Measurements from ENCODE around the gene PARD3.

The PARD3 gene

GRCh38 chr10:34677132-34677531, 138.0 kb downstream of the PARD3 start:
- Histone ChIP-seq H3K36me3 (ENCODE audit: insufficient read depth, low read length) (no peaks in the 10 kb centered on the region), H3K4me3 (ENCODE audit: low read depth in 1 of 2, low read length in 2 of 2) (no peak overlapping the region), H3K9me3 (ENCODE audit: low read length) (no peaks in the 10 kb centered on the region), H3K27ac (ENCODE audit: low read depth, low read length) (no peak overlapping the region), H3K27me3 (ENCODE audit: control insufficient read depth in 1 of 2, insufficient read depth in 2 of 2, low read length in 2 of 2) (no peaks in the 10 kb centered on the region), H3K9ac (ENCODE audit: low read length) (no peak overlapping the region), H3K4me1 (ENCODE audit: insufficient read depth, low read length) (no peaks in the 10 kb centered on the region)

GRCh38 chr10:34674176-34674575, 140.9 kb downstream of the PARD3 start:
- Histone ChIP-seq H3K9me3 (ENCODE audit: low read length) (no peaks in the 10 kb centered on the region), H3K4me1 (ENCODE audit: insufficient read depth, low read length) (no peaks in the 10 kb centered on the region), H3K36me3 (ENCODE audit: insufficient read depth, low read length) (no peaks in the 10 kb centered on the region), H3K4me3 (ENCODE audit: low read depth in 1 of 2, low read length in 2 of 2) (no peak overlapping the region), H3K9ac (ENCODE audit: low read length) (no peak overlapping the region), H3K27ac (ENCODE audit: low read depth, low read length) (no peak overlapping the region), H3K27me3 (ENCODE audit: control insufficient read depth in 1 of 2, insufficient read depth in 2 of 2, low read length in 2 of 2) (no peaks in the 10 kb centered on the region)

- Histone ChIP-seq H3K4me3 (ENCODE audit: low read depth in 1 of 2, low read length in 2 of 2) (no peak overlapping the region), H3K36me3 (ENCODE audit: insufficient read depth, low read length) (no peaks in the 10 kb centered on the region), H3K9ac (ENCODE audit: low read length) (no peak overlapping the region), H3K4me1 (ENCODE audit: insufficient read depth, low read length) (peaks cover 18% of the 10 kb centered on the region), H3K9me3 (ENCODE audit: low read length) (no peaks in the 10 kb centered on the region), H3K27me3 (ENCODE audit: control insufficient read depth in 1 of 2, insufficient read depth in 2 of 2, low read length in 2 of 2) (no peaks in the 10 kb centered on the region), H3K27ac (ENCODE audit: low read depth, low read length) (no peak overlapping the region)
Observed at GRCh38 chr10:34670081-34670480, 145.0 kb downstream of the PARD3 start.

- Histone ChIP-seq H3K4me1 (ENCODE audit: insufficient read depth, low read length) (peaks cover 18% of the 10 kb centered on the region), H3K9me3 (ENCODE audit: low read length) (no peaks in the 10 kb centered on the region), H3K27ac (ENCODE audit: low read depth, low read length) (no peak overlapping the region), H3K9ac (ENCODE audit: low read length) (no peak overlapping the region), H3K4me3 (ENCODE audit: low read depth in 1 of 2, low read length in 2 of 2) (no peak overlapping the region), H3K36me3 (ENCODE audit: insufficient read depth, low read length) (no peaks in the 10 kb centered on the region), H3K27me3 (ENCODE audit: control insufficient read depth in 1 of 2, insufficient read depth in 2 of 2, low read length in 2 of 2) (no peaks in the 10 kb centered on the region)
Observed at GRCh38 chr10:34669079-34669478, 146.0 kb downstream of the PARD3 start.

GRCh38 chr10:34667177-34667576, 147.9 kb downstream of the PARD3 start:
- Histone ChIP-seq H3K4me1 (ENCODE audit: insufficient read depth, low read length) (peaks cover 18% of the 10 kb centered on the region), H3K4me3 (ENCODE audit: low read depth in 1 of 2, low read length in 2 of 2) (no peak overlapping the region), H3K9ac (ENCODE audit: low read length) (no peak overlapping the region), H3K36me3 (ENCODE audit: insufficient read depth, low read length) (no peaks in the 10 kb centered on the region), H3K27me3 (ENCODE audit: control insufficient read depth in 1 of 2, insufficient read depth in 2 of 2, low read length in 2 of 2) (no peaks in the 10 kb centered on the region), H3K9me3 (ENCODE audit: low read length) (no peaks in the 10 kb centered on the region), H3K27ac (ENCODE audit: low read depth, low read length) (no peak overlapping the region)

- no peak overlapping the region for H3K4me3 ChIP-seq (ENCODE audit: low read depth in 1 of 2, low read length in 2 of 2)
- no peaks in the 10 kb centered on the region for H3K36me3 ChIP-seq (ENCODE audit: insufficient read depth, low read length)
- no peak overlapping the region for H3K27ac ChIP-seq (ENCODE audit: low read depth, low read length)
- H3K9me3 ChIP-seq (ENCODE audit: low read length) = no peaks in the 10 kb centered on the region
- no peak overlapping the region for H3K9ac ChIP-seq (ENCODE audit: low read length)
- H3K4me1 ChIP-seq (ENCODE audit: insufficient read depth, low read length) = peaks cover 18% of the 10 kb centered on the region
- H3K27me3 ChIP-seq (ENCODE audit: control insufficient read depth in 1 of 2, insufficient read depth in 2 of 2, low read length in 2 of 2) = no peaks in the 10 kb centered on the region
Observed at GRCh38 chr10:34666008-34666704, 148.9 kb downstream of the PARD3 start.

- no peak overlapping the region for H3K9ac ChIP-seq (ENCODE audit: low read length)
- H3K27ac ChIP-seq (ENCODE audit: low read depth, low read length) = no peak overlapping the region
- no peak overlapping the region for H3K4me3 ChIP-seq (ENCODE audit: low read depth in 1 of 2, low read length in 2 of 2)
- H3K9me3 ChIP-seq (ENCODE audit: low read length) = no peaks in the 10 kb centered on the region
- peaks cover 22% of the 10 kb centered on the region for H3K4me1 ChIP-seq (ENCODE audit: insufficient read depth, low read length)
- no peaks in the 10 kb centered on the region for H3K27me3 ChIP-seq (ENCODE audit: control insufficient read depth in 1 of 2, insufficient read depth in 2 of 2, low read length in 2 of 2)
- H3K36me3 ChIP-seq (ENCODE audit: insufficient read depth, low read length) = no peaks in the 10 kb centered on the region
Observed at GRCh38 chr10:34664706-34665105, 150.4 kb downstream of the PARD3 start.

GRCh38 chr10:34661580-34661979, 153.5 kb downstream of the PARD3 start:
- no peak overlapping the region for H3K27ac ChIP-seq (ENCODE audit: low read depth, low read length)
- no peak overlapping the region for H3K9ac ChIP-seq (ENCODE audit: low read length)
- no peaks in the 10 kb centered on the region for H3K36me3 ChIP-seq (ENCODE audit: insufficient read depth, low read length)
- no peaks in the 10 kb centered on the region for H3K9me3 ChIP-seq (ENCODE audit: low read length)
- H3K27me3 ChIP-seq (ENCODE audit: control insufficient read depth in 1 of 2, insufficient read depth in 2 of 2, low read length in 2 of 2) = no peaks in the 10 kb centered on the region
- no peak overlapping the region for H3K4me3 ChIP-seq (ENCODE audit: low read depth in 1 of 2, low read length in 2 of 2)
- peaks cover 19% of the 10 kb centered on the region for H3K4me1 ChIP-seq (ENCODE audit: insufficient read depth, low read length)

- H3K4me1 ChIP-seq (ENCODE audit: insufficient read depth, low read length) = peaks cover 39% of the 10 kb centered on the region
- no peak overlapping the region for H3K4me3 ChIP-seq (ENCODE audit: low read depth in 1 of 2, low read length in 2 of 2)
- no peaks in the 10 kb centered on the region for H3K36me3 ChIP-seq (ENCODE audit: insufficient read depth, low read length)
- H3K27ac ChIP-seq (ENCODE audit: low read depth, low read length) = no peak overlapping the region
- no peak overlapping the region for H3K9ac ChIP-seq (ENCODE audit: low read length)
- H3K27me3 ChIP-seq (ENCODE audit: control insufficient read depth in 1 of 2, insufficient read depth in 2 of 2, low read length in 2 of 2) = no peaks in the 10 kb centered on the region
- no peaks in the 10 kb centered on the region for H3K9me3 ChIP-seq (ENCODE audit: low read length)
Observed at GRCh38 chr10:34658934-34659333, 156.2 kb downstream of the PARD3 start.

GRCh38 chr10:34656661-34657060, 158.4 kb downstream of the PARD3 start:
- peaks cover 55% of the 10 kb centered on the region for H3K4me1 ChIP-seq (ENCODE audit: insufficient read depth, low read length)
- no peak overlapping the region for H3K4me3 ChIP-seq (ENCODE audit: low read depth in 1 of 2, low read length in 2 of 2)
- no peaks in the 10 kb centered on the region for H3K27me3 ChIP-seq (ENCODE audit: control insufficient read depth in 1 of 2, insufficient read depth in 2 of 2, low read length in 2 of 2)
- H3K9ac ChIP-seq (ENCODE audit: low read length) = no peak overlapping the region
- no peaks in the 10 kb centered on the region for H3K9me3 ChIP-seq (ENCODE audit: low read length)
- no peak overlapping the region for H3K27ac ChIP-seq (ENCODE audit: low read depth, low read length)
- no peaks in the 10 kb centered on the region for H3K36me3 ChIP-seq (ENCODE audit: insufficient read depth, low read length)

- Histone ChIP-seq H3K9ac (ENCODE audit: low read length) (no peak overlapping the region), H3K9me3 (ENCODE audit: low read length) (no peaks in the 10 kb centered on the region), H3K4me3 (ENCODE audit: low read depth in 1 of 2, low read length in 2 of 2) (no peak overlapping the region), H3K36me3 (ENCODE audit: insufficient read depth, low read length) (no peaks in the 10 kb centered on the region), H3K27me3 (ENCODE audit: control insufficient read depth in 1 of 2, insufficient read depth in 2 of 2, low read length in 2 of 2) (no peaks in the 10 kb centered on the region), H3K27ac (ENCODE audit: low read depth, low read length) (no peak overlapping the region), H3K4me1 (ENCODE audit: insufficient read depth, low read length) (peaks cover 60% of the 10 kb centered on the region)
Observed at GRCh38 chr10:34655286-34656170, 159.6 kb downstream of the PARD3 start.

Measured in muscle layer of colon (tissue), 2 donors.